ENCODE results near the gene ZNF580. TPM values are rescaled to one million over a fixed set of nuclear protein-coding genes. Genes with fewer than 3 reads are reported as not detected.

ZNF580 gene
- total and polyA plus RNA-seq, 10 of the 15 experiments (the other 5 are each of a cell fraction or from before 2014, with no cell fraction given): 2.3 to 31.8 (median 10.0) TPM

DNA sequence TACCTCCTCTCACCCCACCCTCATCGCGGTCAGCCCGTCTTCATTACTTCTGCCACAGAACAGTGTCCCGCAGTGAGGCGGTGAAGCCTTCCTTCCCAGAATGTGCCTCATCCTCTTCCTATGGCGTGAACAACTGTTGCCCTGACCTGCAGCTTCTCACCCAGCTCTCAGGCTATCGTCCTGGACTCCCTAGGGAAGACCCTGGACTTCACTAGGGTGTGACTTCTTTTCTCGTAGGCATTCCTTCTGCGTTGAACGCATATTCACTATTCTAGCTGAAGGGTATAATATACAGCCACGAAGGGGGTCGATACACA is 34.4 kb upstream of the ZNF580 start:
- WGBS (ENCODE audit: insufficient coverage, insufficient replicate concordance, low lambda C conversion rate, missing lambda C conversion rate): 13% methylated on average over 12 of the region's 12 CpGs
- no TSS peak for BruUV-seq (replicated peaks)
- DNase-seq (ENCODE audit: low read depth, low spot score) (no peak), FAIRE-seq (no peak), ATAC-seq (no peak)
- ChIA-PET SMC1A (ENCODE audit: uncharacterized antibody, unreplicated experiment) (interaction anchor here (0.8 to 2.2 kb wide), 13 partner anchors 8 to 130 kb away, joined by 3 to 10 read pairs (median 5); partner anchors contain the start of genes ZNF628 and ZNF784), POLR2A (interaction anchor here (0.6 to 2.4 kb wide), 13 partner anchors 18 to 199 kb away, joined by 3 to 21 read pairs (median 4); partner anchors contain the start of genes UBE2S, ZNF580, ZNF628 and ZNF784), RAD21 (ENCODE audit: unreplicated experiment) (interaction anchor here (0.7 to 3.3 kb wide), 12 partner anchors 14 to 326 kb away, joined by 3 to 29 read pairs (median 4); partner anchors contain the start of genes CCDC106, HSPBP1, ZNF628 and ZNF784), CTCF (interaction anchor here (0.6 to 4.6 kb wide), 22 partner anchors 12 to 267 kb away, joined by 3 to 76 read pairs (median 5); partner anchors contain the start of genes ISOC2, KMT5C, TMEM238 and U2AF2)
- peak overlapping the region; percentile 86 for H3K4me2 ChIP-seq (ENCODE audit: control insufficient read depth, insufficient read depth)
- peaks cover 4% of the 10 kb centered on the region; the same call in 1 of the 2 replicates for H3K4me1 ChIP-seq (ENCODE audit: control insufficient read depth, insufficient read depth, low read length)
- peaks cover 2% of the 10 kb centered on the region; the same call in 1 of the 3 replicates for H3K9me3 ChIP-seq (replicated peaks; ENCODE audit: control insufficient read depth, insufficient read depth, low read length)
- H3K36me3 ChIP-seq (ENCODE audit: control insufficient read depth in 2 of 2, insufficient read depth in 2 of 2, low read length in 1 of 2): peaks cover 0 to 12% of the 10 kb centered on the region in 2 experiments
- H3K27me3 ChIP-seq (replicated peaks in 1 of 2; ENCODE audit: control insufficient read depth in 2 of 2, insufficient read depth in 2 of 2, low read length in 1 of 2): no peaks in the 10 kb centered on the region
- H3K9ac ChIP-seq (ENCODE audit: control insufficient read depth, insufficient read depth, low read length): peak overlapping the region; percentile 77
- peaks cover 29% of the 10 kb centered on the region for H3K79me2 ChIP-seq (ENCODE audit: control insufficient read depth, insufficient read depth, low read length)
- H3K27ac ChIP-seq (ENCODE audit: control insufficient read depth, insufficient read depth): peak overlapping the region; percentile 90; the same call in 1 of the 2 replicates
- H2AFZ ChIP-seq (ENCODE audit: control insufficient read depth, low read depth, low read length): no peak overlapping the region
- in situ Hi-C loops (cut with MboI): no loop called here
- peak overlapping the region; percentile 69 for H3K4me3 ChIP-seq
- no peaks in the 10 kb centered on the region for H4K20me1 ChIP-seq (ENCODE audit: control insufficient read depth, insufficient read depth)
- intact Hi-C loops (cut with micrococcal nuclease; ENCODE audit: unreplicated experiment): loop anchor here (1.0 kb wide), 1 partner anchor 89 kb away; no protein-coding TSS in a partner anchor
- TF ChIP-seq CREM (IDR thresholded peaks at IDR 0.05; ENCODE audit: low read depth) (no peak), TAF1 (IDR thresholded peaks at IDR 0.05; ENCODE audit: borderline replicate concordance, low read depth, low read length) (no peak), TARDBP (IDR thresholded peaks at IDR 0.05; ENCODE audit: borderline replicate concordance) (no peak), NFYB (IDR thresholded peaks at IDR 0.05; ENCODE audit: insufficient read depth, low read depth, low read length) (no peak), TCF12 (IDR thresholded peaks at IDR 0.05; ENCODE audit: low read depth, low read length) (no peak), NR2C2 (IDR thresholded peaks at IDR 0.05; ENCODE audit: borderline replicate concordance, control insufficient read depth, insufficient read length, low read depth) (no peak), ZNF622 (IDR thresholded peaks at IDR 0.05) (no peak), ZSCAN29 (IDR thresholded peaks at IDR 0.05) (no peak), POLR2AphosphoS5 (IDR thresholded peaks at IDR 0.05; ENCODE audit: low read length) (no peak), RCOR1 (conservative IDR thresholded peaks at IDR 0.05; ENCODE audit: low read depth, low read length) (no peak), EED (IDR thresholded peaks at IDR 0.05; ENCODE audit: low read depth) (no peak), POLR2A (IDR thresholded peaks at IDR 0.05; ENCODE audit: low read depth, low read length) (peak; percentile 36; the same call in 1 of the 2 replicates), ZNF207 (IDR thresholded peaks at IDR 0.05; ENCODE audit: borderline replicate concordance) (0 out of 2 replicates have a peak, but pooled peaks have one; percentile 12), KDM1A (IDR thresholded peaks at IDR 0.05; ENCODE audit: borderline replicate concordance) (no peak), HCFC1 (IDR thresholded peaks at IDR 0.05; ENCODE audit: low read length) (0 out of 2 replicates have a peak, but pooled peaks have one; percentile 1), MTA3 (IDR thresholded peaks at IDR 0.05; ENCODE audit: borderline replicate concordance, low read length) (no peak), FOS (IDR thresholded peaks at IDR 0.05; ENCODE audit: borderline replicate concordance, extremely low read depth, insufficient read length) (no peak), RBBP5 (conservative IDR thresholded peaks at IDR 0.05) (no peak)
- TF ChIP-seq, protein P1, sequence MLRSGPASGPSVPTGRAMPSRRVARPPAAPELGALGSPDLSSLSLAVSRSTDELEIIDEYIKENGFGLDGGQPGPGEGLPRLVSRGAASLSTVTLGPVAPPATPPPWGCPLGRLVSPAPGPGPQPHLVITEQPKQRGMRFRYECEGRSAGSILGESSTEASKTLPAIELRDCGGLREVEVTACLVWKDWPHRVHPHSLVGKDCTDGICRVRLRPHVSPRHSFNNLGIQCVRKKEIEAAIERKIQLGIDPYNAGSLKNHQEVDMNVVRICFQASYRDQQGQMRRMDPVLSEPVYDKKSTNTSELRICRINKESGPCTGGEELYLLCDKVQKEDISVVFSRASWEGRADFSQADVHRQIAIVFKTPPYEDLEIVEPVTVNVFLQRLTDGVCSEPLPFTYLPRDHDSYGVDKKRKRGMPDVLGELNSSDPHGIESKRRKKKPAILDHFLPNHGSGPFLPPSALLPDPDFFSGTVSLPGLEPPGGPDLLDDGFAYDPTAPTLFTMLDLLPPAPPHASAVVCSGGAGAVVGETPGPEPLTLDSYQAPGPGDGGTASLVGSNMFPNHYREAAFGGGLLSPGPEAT (IDR thresholded peaks at IDR 0.05; ENCODE audit: low read depth): peak; percentile 5; the same call in 1 of the 2 replicates
- TF ChIP-seq, protein P2, sequence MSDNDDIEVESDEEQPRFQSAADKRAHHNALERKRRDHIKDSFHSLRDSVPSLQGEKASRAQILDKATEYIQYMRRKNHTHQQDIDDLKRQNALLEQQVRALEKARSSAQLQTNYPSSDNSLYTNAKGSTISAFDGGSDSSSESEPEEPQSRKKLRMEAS (IDR thresholded peaks at IDR 0.05; ENCODE audit: low read depth, low read length): no peak
- TF ChIP-seq, protein P3, sequence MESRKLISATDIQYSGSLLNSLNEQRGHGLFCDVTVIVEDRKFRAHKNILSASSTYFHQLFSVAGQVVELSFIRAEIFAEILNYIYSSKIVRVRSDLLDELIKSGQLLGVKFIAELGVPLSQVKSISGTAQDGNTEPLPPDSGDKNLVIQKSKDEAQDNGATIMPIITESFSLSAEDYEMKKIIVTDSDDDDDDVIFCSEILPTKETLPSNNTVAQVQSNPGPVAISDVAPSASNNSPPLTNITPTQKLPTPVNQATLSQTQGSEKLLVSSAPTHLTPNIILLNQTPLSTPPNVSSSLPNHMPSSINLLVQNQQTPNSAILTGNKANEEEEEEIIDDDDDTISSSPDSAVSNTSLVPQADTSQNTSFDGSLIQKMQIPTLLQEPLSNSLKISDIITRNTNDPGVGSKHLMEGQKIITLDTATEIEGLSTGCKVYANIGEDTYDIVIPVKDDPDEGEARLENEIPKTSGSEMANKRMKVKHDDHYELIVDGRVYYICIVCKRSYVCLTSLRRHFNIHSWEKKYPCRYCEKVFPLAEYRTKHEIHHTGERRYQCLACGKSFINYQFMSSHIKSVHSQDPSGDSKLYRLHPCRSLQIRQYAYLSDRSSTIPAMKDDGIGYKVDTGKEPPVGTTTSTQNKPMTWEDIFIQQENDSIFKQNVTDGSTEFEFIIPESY (IDR thresholded peaks at IDR 0.05): no peak
